ENCODE measurements around the gene BCL11A.

The BCL11A gene

GRCh38 chr2:60558536-60558935 is 5.1 kb upstream of the BCL11A start:
- no peak for DNase-seq

DNA sequence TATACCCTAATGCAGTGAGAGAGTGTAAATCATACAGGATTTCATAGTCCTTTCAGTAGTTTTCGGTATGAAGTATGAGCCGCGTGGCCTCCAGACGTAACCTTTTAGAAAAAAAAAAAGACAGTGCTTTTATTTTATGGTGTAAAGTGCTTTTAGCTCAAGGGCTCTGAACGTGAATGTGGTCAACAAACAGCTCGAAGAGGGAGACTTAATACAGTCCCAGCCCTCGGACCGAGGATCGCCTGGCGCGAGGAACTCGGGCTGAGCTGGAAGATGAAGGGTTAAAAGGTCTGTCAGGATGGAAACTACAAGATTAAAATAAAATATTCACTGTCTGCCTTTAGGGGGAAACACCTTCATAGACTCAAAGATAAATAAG is 4.0 kb upstream of the BCL11A start:
- no peak for DNase-seq

- DNase-seq, result no peak
Measured at GRCh38 chr2:60556576-60557485, 3.4 kb upstream of the BCL11A start.

GRCh38 chr2:60556175-60556574 is 2.7 kb upstream of the BCL11A start:
- no peak for DNase-seq

DNA sequence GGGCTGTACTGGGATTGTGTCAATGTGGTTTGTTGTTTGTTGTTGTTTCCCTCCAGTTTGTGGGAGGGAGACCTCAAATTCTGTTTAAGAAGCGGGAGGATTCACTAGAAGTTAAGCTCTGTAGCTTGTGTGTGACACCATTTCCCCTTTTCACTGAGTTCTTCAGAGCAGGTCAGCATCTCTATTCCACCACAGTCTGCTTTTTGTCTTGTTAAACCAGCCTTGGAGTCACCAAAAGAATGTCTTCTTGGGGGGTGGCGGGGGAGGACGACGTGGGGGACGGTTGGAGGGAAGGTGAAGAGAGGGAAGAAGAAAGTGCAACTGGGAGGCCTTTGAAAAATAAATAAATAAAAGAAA is 2.3 kb upstream of the BCL11A start:
- DNase-seq, result no peak

- DNase-seq, result peak; percentile 54 to 55
Measured at GRCh38 chr2:60555066-60555782, 1.8 kb upstream of the BCL11A start.

- DNase-seq, result no peak
Measured at GRCh38 chr2:60554646-60555065, 1.2 kb upstream of the BCL11A start.

DNA sequence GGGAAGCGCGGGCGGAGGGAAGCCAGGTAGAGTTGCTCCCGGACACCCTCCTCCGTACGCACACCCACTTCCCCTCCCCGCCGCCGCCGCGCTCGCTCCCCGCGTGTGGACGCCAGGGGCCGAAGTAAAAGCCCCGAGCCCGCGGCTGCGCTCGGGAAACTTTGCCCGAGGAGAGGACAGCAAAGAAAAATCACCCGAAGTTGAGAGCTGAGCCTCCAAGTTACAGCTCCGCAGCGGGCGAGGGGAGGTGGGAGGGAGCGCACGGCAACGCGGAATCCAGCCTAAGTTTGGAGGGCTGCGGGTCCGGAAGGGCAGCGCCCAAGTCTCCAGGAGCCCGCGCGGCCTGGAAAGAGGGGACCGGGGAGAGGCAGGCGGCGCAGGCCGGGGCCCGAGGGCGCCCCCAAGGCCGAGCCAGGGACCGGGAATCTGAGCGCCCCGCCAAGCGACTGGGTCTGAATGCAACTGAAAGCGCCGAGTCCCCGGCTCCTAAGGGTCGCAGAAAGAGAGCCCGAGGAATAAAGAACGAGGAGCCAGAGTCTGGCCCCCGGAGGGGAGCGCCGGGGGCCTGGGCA is 706 bp upstream of the BCL11A start:
- DNase-seq, result peak in 1 of 2 experiments; percentile 14

- no peak for DNase-seq
Measured at GRCh38 chr2:60552851-60553494, 481 bp downstream of the BCL11A start.

GRCh38 chr2:60552078-60552850 is 1.2 kb downstream of the BCL11A start:
- no peak for DNase-seq

- DNase-seq, result no peak
Measured at GRCh38 chr2:60551240-60552077, 2.0 kb downstream of the BCL11A start.

- DNase-seq, result no peak
Measured at GRCh38 chr2:60550984-60551239, 2.5 kb downstream of the BCL11A start.

DNA sequence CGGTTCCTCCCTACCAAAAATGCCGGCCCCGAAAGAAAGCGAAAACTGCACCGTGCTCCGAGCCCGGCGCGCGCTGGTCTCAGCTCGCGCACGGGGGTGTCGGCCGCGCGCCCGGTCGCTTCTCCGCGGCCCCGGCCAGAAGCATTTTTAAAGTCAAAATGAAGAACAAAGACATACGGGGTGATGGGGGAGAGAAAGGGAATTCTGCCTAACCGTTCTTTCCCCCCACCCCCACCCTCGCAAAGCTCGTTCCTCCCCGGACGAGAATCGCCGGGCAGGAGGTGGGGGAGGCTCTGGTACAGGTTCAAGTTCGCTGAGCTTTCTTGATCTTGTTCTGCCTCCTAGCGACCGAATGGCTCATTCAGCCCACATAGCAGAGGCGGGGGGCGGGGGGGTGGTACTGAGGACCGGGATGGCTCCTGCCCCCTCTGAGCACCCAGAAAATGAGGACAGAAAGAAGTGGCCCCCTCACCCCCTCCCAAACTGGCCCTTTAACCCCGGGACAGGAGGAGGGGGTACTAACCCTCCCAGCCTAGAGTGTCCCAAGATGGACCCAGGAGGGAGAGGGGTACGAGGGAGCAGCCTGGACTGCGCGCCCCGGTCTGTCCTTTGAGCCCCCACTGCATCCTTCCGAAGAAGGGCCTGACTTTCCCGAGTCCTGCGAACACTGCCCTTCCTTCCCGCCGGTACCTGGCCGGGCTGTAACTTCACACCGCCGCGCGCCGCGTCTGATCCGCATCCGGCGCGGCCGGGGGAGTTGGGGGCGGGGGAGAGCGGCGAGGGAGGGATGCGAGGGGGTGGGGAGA is 3.1 kb downstream of the BCL11A start:
- peak; percentile 32 to 46 for DNase-seq

DNA sequence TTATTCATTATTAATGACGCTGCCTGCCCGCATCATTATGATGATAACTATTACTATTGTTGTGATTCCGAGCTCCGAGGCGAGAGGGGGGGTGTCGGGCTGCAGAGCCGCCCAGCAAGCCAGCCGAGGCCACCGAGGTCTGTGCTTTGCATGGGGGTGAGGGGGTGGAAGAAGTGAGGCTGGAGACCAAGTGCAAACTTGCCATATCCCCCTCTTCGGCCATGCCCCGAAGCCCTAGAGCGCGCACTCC is 3.6 kb downstream of the BCL11A start:
- no peak for DNase-seq

- no peak for DNase-seq
Measured at GRCh38 chr2:60549238-60549927, 4.1 kb downstream of the BCL11A start.

- DNase-seq, result no peak
Measured at GRCh38 chr2:60548845-60549237, 4.6 kb downstream of the BCL11A start.

DNA sequence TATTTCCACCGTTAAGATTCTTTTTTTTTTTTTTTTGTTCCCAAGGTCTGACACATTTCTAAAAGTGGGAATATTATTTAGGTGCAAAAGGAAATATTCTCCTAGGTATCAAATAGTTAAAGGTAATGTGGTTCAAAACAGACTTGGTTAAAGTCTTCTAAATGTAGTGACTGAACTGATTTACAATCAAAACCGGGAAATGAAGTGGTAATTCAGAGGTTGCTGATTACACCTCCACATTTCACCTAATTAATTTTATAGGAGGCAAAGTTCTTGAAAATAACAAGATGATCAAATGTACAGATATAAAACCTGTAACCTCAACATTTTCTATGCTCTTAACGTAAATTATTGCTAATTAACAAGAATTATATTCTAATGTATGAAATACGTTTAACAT is 5.1 kb downstream of the BCL11A start:
- DNase-seq, result no peak

DNA sequence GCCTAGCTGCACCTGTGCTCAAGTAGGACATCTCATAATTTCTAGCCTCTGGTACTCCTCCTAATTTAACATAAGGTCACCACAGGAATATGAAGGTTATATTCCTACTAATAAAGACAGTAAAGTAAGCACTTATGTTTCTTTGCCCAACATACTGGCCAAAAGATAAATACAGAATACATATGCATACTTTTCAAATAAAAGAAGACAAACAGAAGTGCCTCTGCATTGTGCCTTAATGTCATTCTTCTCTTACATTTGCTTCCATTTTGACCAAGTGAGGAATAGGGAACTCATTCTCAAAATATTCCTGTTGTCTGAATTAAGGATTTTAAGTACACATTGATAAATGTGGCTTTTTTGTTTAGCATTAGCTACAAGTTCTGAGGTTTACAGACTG is 5.6 kb downstream of the BCL11A start:
- no peak for DNase-seq

DNA sequence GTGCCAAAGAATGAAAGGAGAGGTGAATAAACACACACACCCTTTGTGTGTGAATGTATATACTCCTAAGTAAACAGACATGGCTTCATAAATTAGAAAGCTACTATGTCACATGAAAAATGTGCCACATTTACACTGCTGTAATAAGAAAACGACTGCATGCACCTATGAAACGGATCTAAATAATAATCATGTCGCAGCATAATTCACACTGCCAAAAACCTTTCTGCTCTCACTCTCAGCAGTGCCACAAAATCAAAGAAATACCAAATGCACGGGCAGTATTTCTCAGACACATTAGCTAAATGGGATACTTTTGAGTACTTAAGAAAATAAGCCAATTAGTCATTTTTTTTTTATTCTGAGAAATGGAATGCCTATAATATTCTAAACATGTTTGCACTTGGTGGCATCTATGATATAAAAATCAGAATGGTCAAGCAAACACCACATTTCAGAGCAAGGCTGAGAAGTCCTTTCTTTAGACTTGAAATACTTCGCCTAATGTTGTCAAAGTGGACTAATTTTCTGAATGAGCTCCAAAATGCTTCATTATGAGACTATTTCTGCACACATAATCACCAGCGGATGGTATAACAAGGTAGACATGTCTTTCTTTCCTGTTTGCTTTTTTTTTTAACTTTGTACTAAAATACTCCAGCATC is 6.6 kb downstream of the BCL11A start:
- DNase-seq, result no peak

- no peak for DNase-seq
Measured at GRCh38 chr2:60544954-60545560, 8.4 kb downstream of the BCL11A start.

All from stimulated activated CD4-positive, alpha-beta T cell treated with anti-CD3 and anti-CD28 coated beads, Interleukin-4, amount 100 ng/mL, for 4 hours (primary cell).